CD14-positive monocyte (primary cell): ENCODE data around the gene NHERF2. TPM values are rescaled to one million over a fixed set of nuclear protein-coding genes. Genes with fewer than 3 reads are reported as not detected.

Source experiments
- DNase-seq, 3 donors: peaks; one replicate each; pipeline ENCODE4 v3.0.0-alpha.2; 2011 to 2022
- H2AFZ ChIP-seq: 2 replicates; pipeline ENCODE4 v1.6.0; 2012; ENCODE audit warnings: mild to moderate bottlenecking, low read depth, low read length, inconsistent platforms; ENCODE audit not compliant: insufficient read depth, poor library complexity, severe bottlenecking
- H3K27ac ChIP-seq, 2 donors: 1 replicate in 1 of 2; 2 replicates in 1 of 2; pipeline ENCODE4 v1.5.1; 2012 to 2013; ENCODE audit warnings: low read length in 2 of 2, control low read depth in 1 of 2, inconsistent platforms in 1 of 2, low read depth in 1 of 2, mild to moderate bottlenecking in 1 of 2
- H3K27me3 ChIP-seq, 2 donors: one replicate each; pipeline versions ENCODE4 v1.6.0 to v1.6.1; 2011 to 2013; ENCODE audit warnings: low read length in 2 of 2; ENCODE audit not compliant: control insufficient read depth in 2 of 2, insufficient read depth in 2 of 2
- H3K36me3 ChIP-seq, 2 donors: replicated peaks in 1 of 2; 1 replicate in 1 of 2; 2 replicates in 1 of 2; pipeline versions ENCODE4 v1.5.1 to v1.6.1; 2012 to 2013; ENCODE audit warnings: low read length in 2 of 2, control low read depth in 1 of 2, inconsistent platforms in 1 of 2, mild to moderate bottlenecking in 1 of 2; ENCODE audit not compliant: insufficient read depth in 2 of 2, control insufficient read depth in 1 of 2
- H3K4me1 ChIP-seq, 2 donors: 1 replicate in 1 of 2; 2 replicates in 1 of 2; pipeline versions ENCODE4 v1.5.1 to v1.6.1; 2012 to 2013; ENCODE audit warnings: low read length in 2 of 2, control low read depth in 1 of 2, inconsistent platforms in 1 of 2, mild to moderate bottlenecking in 1 of 2, moderate library complexity in 1 of 2; ENCODE audit not compliant: insufficient read depth in 2 of 2, control insufficient read depth in 1 of 2
- H3K4me2 ChIP-seq: replicated peaks from 2 replicates; pipeline ENCODE3; 2012; ENCODE audit warnings: low read length, moderate library complexity, mild to moderate bottlenecking; ENCODE audit not compliant: poor library complexity, severe bottlenecking; ENCODE audit errors: extremely low read depth
- H3K4me3 ChIP-seq, 3 experiments: fragments of 200-600 bp in 1 of 3; sonication (generic) in 1 of 3; replicated peaks in 1 of 3; 1 replicate in 2 of 3; 2 replicates in 1 of 3; pipeline ENCODE4 v1.5.1; 2011 to 2013; ENCODE audit warnings: low read length in 3 of 3, mild to moderate bottlenecking in 3 of 3, control low read depth in 2 of 3, low read depth in 2 of 3, inconsistent platforms in 1 of 3, moderate library complexity in 1 of 3
- H3K79me2 ChIP-seq: 2 replicates; pipeline ENCODE4 v1.6.0; 2012; ENCODE audit warnings: mild to moderate bottlenecking, control low read depth, inconsistent platforms, low read length, moderate library complexity; ENCODE audit not compliant: insufficient read depth
- H3K9ac ChIP-seq: 2 replicates; pipeline ENCODE4 v1.6.0; 2017; ENCODE audit warnings: low read length, mild to moderate bottlenecking; ENCODE audit not compliant: insufficient read depth, poor library complexity, severe bottlenecking
- H3K9me3 ChIP-seq, 2 donors: replicated peaks in 1 of 2; 1 replicate in 1 of 2; 2 replicates in 1 of 2; pipeline versions ENCODE4 v1.5.1 to v1.6.1; 2012 to 2013; ENCODE audit warnings: low read length in 2 of 2, control low read depth in 1 of 2; ENCODE audit not compliant: control insufficient read depth in 1 of 2, insufficient read depth in 1 of 2
- H4K20me1 ChIP-seq: 2 replicates; pipeline ENCODE4 v1.6.0; 2012; ENCODE audit warnings: mild to moderate bottlenecking, low read length, control low read depth, moderate library complexity; ENCODE audit not compliant: insufficient read depth
- H3K27ac Mint-ChIP-seq, 7 donors: one replicate each; pipeline ENCODE4 v1.8.0; 2020; ENCODE audit warnings: mild to moderate bottlenecking in 7 of 7, mixed read lengths in 7 of 7, moderate library complexity in 6 of 7, inconsistent platforms in 2 of 7
- H3K27me3 Mint-ChIP-seq, 3 donors: one replicate each; pipeline ENCODE4 v1.8.0; 2021 to 2022; ENCODE audit warnings: low read depth in 3 of 3, mild to moderate bottlenecking in 3 of 3, mixed read lengths in 3 of 3, moderate library complexity in 3 of 3, inconsistent platforms in 1 of 3
- H3K36me3 Mint-ChIP-seq, 2 donors: one replicate each; pipeline ENCODE4 v1.8.0; 2020; ENCODE audit warnings: mixed read lengths in 2 of 2, inconsistent platforms in 1 of 2, mild to moderate bottlenecking in 1 of 2
- H3K4me1 Mint-ChIP-seq: one replicate; pipeline ENCODE4 v1.8.0; 2020; ENCODE audit warnings: mild to moderate bottlenecking, mixed read lengths
- H3K4me3 Mint-ChIP-seq, 2 donors: one replicate each; pipeline ENCODE4 v1.8.0; 2020; ENCODE audit warnings: mild to moderate bottlenecking in 2 of 2, mixed read lengths in 2 of 2, moderate library complexity in 1 of 2
- H3K9me3 Mint-ChIP-seq, 7 donors: one replicate each; pipeline ENCODE4 v1.8.0; 2020 to 2022; ENCODE audit warnings: mixed read lengths in 7 of 7, mild to moderate bottlenecking in 6 of 7, moderate library complexity in 6 of 7, inconsistent platforms in 2 of 7
- CTCF ChIP-seq: fragments of 200-600 bp; IDR thresholded peaks from one replicate; pipeline ENCODE4 v1.8.0; 2022; ENCODE audit warnings: antibody characterized with exemption, mild to moderate bottlenecking
- WGBS: methylation state at CpG from one replicate; pipeline ENCODE4 v1.1.5; 2013; ENCODE audit warnings: missing lambda C conversion rate; ENCODE audit not compliant: insufficient coverage; 5-methylcytosine and 5-hydroxymethylcytosine counted together
- intact Hi-C, 2 donors: fragments of 100-400 bp; cut with micrococcal nuclease; formaldehyde crosslinking; loops; one replicate each; pipeline versions ENCODE4 v1.15.0 to v1.15.1; 2023
- polyA plus RNA-seq, 3 donors: library from polyadenylated mRNA; depleted of rRNA in 1 of 3; unstranded in 2 of 3; stranded (reverse) in 1 of 3; fragments of 300-500 nt in 2 of 3; fragments of >200 nt in 1 of 3; fragmentation: Illumina TruSeq in 2 of 3; gene quantifications; 1 replicate in 2 of 3; 2 replicates in 1 of 3; pipeline ENCODE4 v1.2.3, GENCODE V29; 2012 to 2021

Gene NHERF2
- polyA plus RNA-seq, 3 donors, result 0.66 to 8.2 (median 0.78) TPM

- H3K9ac ChIP-seq, result no peak overlapping the region
- H4K20me1 ChIP-seq, result no peaks in the 10 kb centered on the region
- DNase-seq, result no peak
- Mint-ChIP-seq H3K27ac (no peak overlapping the region), H3K27me3 (peaks cover 0 to 5% (median 4%) of the 10 kb centered on the region in 3 donors), H3K36me3 (peaks cover 3 to 4% of the 10 kb centered on the region in 2 donors), H3K9me3 (no peaks in the 10 kb centered on the region), H3K4me3 (no peak overlapping the region), H3K4me1 (peaks cover 7% of the 10 kb centered on the region)
- no peaks in the 10 kb centered on the region for H3K79me2 ChIP-seq
- no peak overlapping the region for H3K27ac ChIP-seq
- H3K27me3 ChIP-seq, result no peaks in the 10 kb centered on the region
- WGBS, result 83% methylated on average over 22 of the region's 29 CpGs
- H3K36me3 ChIP-seq, result no peaks in the 10 kb centered on the region
- peaks cover 10 to 12% of the 10 kb centered on the region in 2 donors for H3K4me1 ChIP-seq
- no peak for TF ChIP-seq CTCF
- H2AFZ ChIP-seq, result no peak overlapping the region
- no peaks in the 10 kb centered on the region for H3K9me3 ChIP-seq
- H3K4me3 ChIP-seq, result no peak overlapping the region
- intact Hi-C loops, result no loop called here
- no peak overlapping the region for H3K4me2 ChIP-seq
Observed at GRCh38 chr16:2039274-2040031, 12.8 kb downstream of the NHERF2 start.

GRCh38 chr16:2040041-2040786 is 13.5 kb downstream of the NHERF2 start:
- Mint-ChIP-seq H3K4me1 (peaks cover 8% of the 10 kb centered on the region), H3K27me3 (peaks cover 0 to 3% (median 0%) of the 10 kb centered on the region in 3 donors), H3K9me3 (no peaks in the 10 kb centered on the region), H3K36me3 (peaks cover 3 to 4% of the 10 kb centered on the region in 2 donors), H3K4me3 (no peak overlapping the region), H3K27ac (no peak overlapping the region)
- DNase-seq, result no peak
- WGBS, result 94% methylated on average over 22 of the region's 24 CpGs
- Histone ChIP-seq H3K79me2 (no peaks in the 10 kb centered on the region), H3K4me3 (no peak overlapping the region), H3K9me3 (no peaks in the 10 kb centered on the region), H3K27ac (no peak overlapping the region), H4K20me1 (no peaks in the 10 kb centered on the region), H3K27me3 (no peaks in the 10 kb centered on the region), H3K4me2 (no peak overlapping the region), H2AFZ (no peak overlapping the region), H3K36me3 (no peaks in the 10 kb centered on the region), H3K4me1 (peaks cover 12 to 15% of the 10 kb centered on the region in 2 donors), H3K9ac (no peak overlapping the region)
- intact Hi-C loops, result no loop called here
- TF ChIP-seq CTCF, result no peak
